ENCODE measurements around the gene PVRIG.
"Not testable (repeated sequence)": the region's sequence is repeated elsewhere in the genome, so short reads cannot be mapped to it uniquely, and the experiment has no call there.

Gene PVRIG

GRCh38 chr7:100266576-100267354 lies 47.0 kb downstream of the PVRIG start:
- Histone ChIP-seq H3K27ac (ENCODE audit: insufficient read depth in 1 of 2, low read depth in 1 of 2, low read length in 2 of 2, poor library complexity in 1 of 2, severe bottlenecking in 2 of 2) (no peak overlapping the region), H3K9me3 (ENCODE audit: control extremely low read depth in 1 of 5, control insufficient read depth in 4 of 5, insufficient read depth in 2 of 5, low read depth in 1 of 5, low read length in 4 of 5) (no peaks in the 10 kb centered on the region), H3K36me3 (ENCODE audit: control insufficient read depth in 4 of 4, insufficient read depth in 4 of 4, low read length in 3 of 4) (peaks cover 0 to 5% (median 0%) of the 10 kb centered on the region in 4 experiments), H3K4me3 (ENCODE audit: control insufficient read depth in 1 of 7, extremely low read depth in 1 of 7, insufficient read depth in 4 of 7, low read depth in 2 of 7, low read length in 6 of 7) (no peak overlapping the region), H3K27me3 (replicated peaks in 2 of 5; ENCODE audit: control insufficient read depth in 4 of 5, insufficient read depth in 5 of 5, low read length in 4 of 5) (no peaks in the 10 kb centered on the region), H3K4me1 (ENCODE audit: control extremely low read depth in 1 of 4, control insufficient read depth in 4 of 4, insufficient read depth in 4 of 4, low read length in 3 of 4) (peaks cover 0 to 8% (median 5%) of the 10 kb centered on the region in 4 experiments)
- ChIA-PET CTCF (interaction anchor here (1.1 kb wide), 1 partner anchor 134 kb away, joined by 3 read pairs; no protein-coding TSS in a partner anchor), POLR2A (no interaction called here)
- 96% methylated on average over 8 of the region's 10 CpGs for WGBS (ENCODE audit: insufficient coverage)
- no peak for DNase-seq

DNA sequence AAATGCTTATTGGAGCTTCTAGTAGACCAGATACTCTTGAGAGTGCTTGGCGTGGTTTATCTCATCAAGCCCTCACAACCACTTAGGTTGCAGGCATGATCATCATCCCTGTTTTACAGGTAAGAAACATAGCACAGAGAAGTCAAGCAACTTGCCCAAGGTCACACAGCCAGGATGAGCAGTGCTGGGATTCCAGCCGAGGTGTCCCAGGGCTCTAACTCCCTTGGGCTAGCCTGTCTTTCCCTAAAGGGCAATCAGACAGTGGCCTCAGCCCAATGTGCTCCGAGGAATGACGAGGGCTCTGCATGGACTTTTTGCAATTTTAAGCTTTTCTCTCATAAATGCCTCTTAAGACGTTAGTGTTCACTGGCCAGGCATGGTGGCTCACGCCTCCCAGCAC lies 47.9 kb downstream of the PVRIG start:
- Histone ChIP-seq H3K27ac (ENCODE audit: insufficient read depth in 1 of 2, low read depth in 1 of 2, low read length in 2 of 2, poor library complexity in 1 of 2, severe bottlenecking in 2 of 2) (no peak overlapping the region), H3K27me3 (replicated peaks in 2 of 5; ENCODE audit: control insufficient read depth in 4 of 5, insufficient read depth in 5 of 5, low read length in 4 of 5) (no peaks in the 10 kb centered on the region), H3K36me3 (ENCODE audit: control insufficient read depth in 4 of 4, insufficient read depth in 4 of 4, low read length in 3 of 4) (peaks cover 0 to 5% (median 0%) of the 10 kb centered on the region in 4 experiments), H3K4me3 (ENCODE audit: control insufficient read depth in 1 of 7, extremely low read depth in 1 of 7, insufficient read depth in 4 of 7, low read depth in 2 of 7, low read length in 6 of 7) (no peak overlapping the region), H3K4me1 (ENCODE audit: control extremely low read depth in 1 of 4, control insufficient read depth in 4 of 4, insufficient read depth in 4 of 4, low read length in 3 of 4) (peaks cover 0 to 11% (median 6%) of the 10 kb centered on the region in 4 experiments), H3K9me3 (ENCODE audit: control extremely low read depth in 1 of 5, control insufficient read depth in 4 of 5, insufficient read depth in 2 of 5, low read depth in 1 of 5, low read length in 4 of 5) (no peaks in the 10 kb centered on the region)
- no peak for DNase-seq
- WGBS (ENCODE audit: insufficient coverage), result 98% methylated on average over 6 of the region's 6 CpGs
- ChIA-PET POLR2A (no interaction called here), CTCF (interaction anchor here (1.1 kb wide), 1 partner anchor 135 kb away, joined by 3 read pairs; no protein-coding TSS in a partner anchor)

GRCh38 chr7:100268882-100269281 lies 49.1 kb downstream of the PVRIG start:
- H3K4me3 ChIP-seq (ENCODE audit: control insufficient read depth in 1 of 7, extremely low read depth in 1 of 7, insufficient read depth in 4 of 7, low read depth in 2 of 7, low read length in 6 of 7); DNase-seq; CTCF ChIA-PET; H3K9me3 ChIP-seq (ENCODE audit: control extremely low read depth in 1 of 5, control insufficient read depth in 4 of 5, insufficient read depth in 2 of 5, low read depth in 1 of 5, low read length in 4 of 5); H3K27me3 ChIP-seq (replicated peaks in 2 of 5; ENCODE audit: control insufficient read depth in 4 of 5, insufficient read depth in 5 of 5, low read length in 4 of 5); POLR2A ChIA-PET; H3K36me3 ChIP-seq (ENCODE audit: control insufficient read depth in 4 of 4, insufficient read depth in 4 of 4, low read length in 3 of 4); H3K27ac ChIP-seq (ENCODE audit: insufficient read depth in 1 of 2, low read depth in 1 of 2, low read length in 2 of 2, poor library complexity in 1 of 2, severe bottlenecking in 2 of 2): not testable (repeated sequence)
- WGBS (ENCODE audit: insufficient coverage), result 97% methylated on average over 6 of the region's 11 CpGs
- peaks cover 0 to 11% (median 6%) of the 10 kb centered on the region in 4 experiments for H3K4me1 ChIP-seq (ENCODE audit: control extremely low read depth in 1 of 4, control insufficient read depth in 4 of 4, insufficient read depth in 4 of 4, low read length in 3 of 4)

DNA sequence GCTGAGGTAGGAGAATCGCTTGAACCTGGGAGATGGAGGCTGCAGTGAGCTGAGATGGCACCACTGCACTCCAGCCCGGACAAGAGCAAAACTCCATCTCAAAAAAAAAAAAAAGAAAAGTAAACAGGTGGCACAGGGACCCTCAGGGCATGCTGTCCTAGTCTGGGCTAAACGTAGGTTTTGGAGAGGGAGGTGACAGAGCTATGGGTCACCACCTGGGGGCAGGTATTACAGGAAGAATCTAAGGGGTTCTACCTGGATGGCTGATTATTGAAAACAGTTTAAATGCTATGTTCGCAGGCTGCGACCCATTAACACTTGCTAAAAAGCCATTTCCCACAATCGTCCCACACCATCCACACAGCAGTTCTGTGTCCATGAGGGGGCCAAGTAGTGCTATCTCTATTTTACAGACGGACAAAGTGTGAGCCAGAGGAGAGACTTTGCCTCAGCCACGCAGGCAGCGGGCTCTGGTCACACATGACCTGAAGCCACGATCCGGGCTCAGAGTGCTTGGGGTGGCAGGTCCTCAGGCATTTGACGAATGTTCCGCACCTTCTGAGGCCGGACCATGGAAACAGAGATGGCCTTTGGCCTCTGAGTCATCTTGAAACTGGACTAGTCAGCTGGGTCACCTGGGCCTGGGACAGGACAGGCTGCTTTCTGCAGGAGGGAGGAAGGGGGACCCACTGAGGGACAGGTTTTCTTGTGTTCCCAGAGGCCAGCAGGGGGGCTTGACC lies 49.7 kb downstream of the PVRIG start:
- CTCF ChIA-PET, result not testable (repeated sequence)

GRCh38 chr7:100270046-100270918 lies 50.5 kb downstream of the PVRIG start:
- peak overlapping the region in 2 of 7 experiments; percentile 67 to 82 for H3K4me3 ChIP-seq (ENCODE audit: control insufficient read depth in 1 of 7, extremely low read depth in 1 of 7, insufficient read depth in 4 of 7, low read depth in 2 of 7, low read length in 6 of 7)
- H3K36me3 ChIP-seq (ENCODE audit: control insufficient read depth in 4 of 4, insufficient read depth in 4 of 4, low read length in 3 of 4); CTCF ChIA-PET; H3K9me3 ChIP-seq (ENCODE audit: control extremely low read depth in 1 of 5, control insufficient read depth in 4 of 5, insufficient read depth in 2 of 5, low read depth in 1 of 5, low read length in 4 of 5); H3K27me3 ChIP-seq (replicated peaks in 2 of 5; ENCODE audit: control insufficient read depth in 4 of 5, insufficient read depth in 5 of 5, low read length in 4 of 5); H3K27ac ChIP-seq (ENCODE audit: insufficient read depth in 1 of 2, low read depth in 1 of 2, low read length in 2 of 2, poor library complexity in 1 of 2, severe bottlenecking in 2 of 2); POLR2A ChIA-PET: not testable (repeated sequence)
- 38% methylated on average over 4 of the region's 23 CpGs for WGBS (ENCODE audit: insufficient coverage)
- DNase-seq, result peak in 1 of 3 donors; percentile 22
- H3K4me1 ChIP-seq (ENCODE audit: control extremely low read depth in 1 of 4, control insufficient read depth in 4 of 4, insufficient read depth in 4 of 4, low read length in 3 of 4), result peaks cover 0 to 11% (median 6%) of the 10 kb centered on the region in 4 experiments

More for the DNA sequence above, 49.7 kb downstream of the PVRIG start:
- POLR2A ChIA-PET; H3K27me3 ChIP-seq (replicated peaks in 2 of 5; ENCODE audit: control insufficient read depth in 4 of 5, insufficient read depth in 5 of 5, low read length in 4 of 5); H3K36me3 ChIP-seq (ENCODE audit: control insufficient read depth in 4 of 4, insufficient read depth in 4 of 4, low read length in 3 of 4); H3K27ac ChIP-seq (ENCODE audit: insufficient read depth in 1 of 2, low read depth in 1 of 2, low read length in 2 of 2, poor library complexity in 1 of 2, severe bottlenecking in 2 of 2); H3K9me3 ChIP-seq (ENCODE audit: control extremely low read depth in 1 of 5, control insufficient read depth in 4 of 5, insufficient read depth in 2 of 5, low read depth in 1 of 5, low read length in 4 of 5); H3K4me3 ChIP-seq (ENCODE audit: control insufficient read depth in 1 of 7, extremely low read depth in 1 of 7, insufficient read depth in 4 of 7, low read depth in 2 of 7, low read length in 6 of 7): not testable (repeated sequence)
- peaks cover 0 to 11% (median 6%) of the 10 kb centered on the region in 4 experiments for H3K4me1 ChIP-seq (ENCODE audit: control extremely low read depth in 1 of 4, control insufficient read depth in 4 of 4, insufficient read depth in 4 of 4, low read length in 3 of 4)
- peak in 2 of 3 donors; percentile 11 to 33 for DNase-seq
- WGBS (ENCODE audit: insufficient coverage), result 94% methylated on average over 6 of the region's 14 CpGs
